GM18868 (cell line): Measurements from ENCODE around the gene HAUS3.
"Not testable (repeated sequence)": the region's sequence is repeated elsewhere in the genome, so short reads cannot be mapped to it uniquely, and the experiment has no call there.

Experiments
- ATAC-seq: cut with Tn5 transposase; IDR thresholded peaks from one replicate; pipeline ENCODE4 v1.9.1; 2021; ENCODE audit warnings: mild to moderate bottlenecking, moderate library complexity; ENCODE audit not compliant: unreplicated experiment

The HAUS3 gene

DNA sequence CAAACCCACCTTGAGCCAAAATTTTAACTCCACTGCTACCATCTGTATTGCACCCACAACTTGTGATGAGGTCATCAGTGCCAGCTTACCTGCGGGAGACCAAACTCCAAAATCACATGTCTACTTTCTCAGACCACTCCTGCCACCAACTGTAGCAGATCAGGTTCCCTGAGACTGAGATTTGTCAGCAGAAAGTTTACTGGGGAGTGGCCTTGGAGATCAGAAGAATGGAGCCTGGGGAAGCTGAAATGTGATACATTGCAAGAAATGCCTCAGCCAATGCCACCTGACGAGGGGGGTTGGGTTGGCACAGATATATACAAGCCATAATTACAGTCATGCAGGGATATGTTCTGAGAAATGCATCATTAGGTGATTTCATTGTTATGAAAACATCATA lies 19.1 kb downstream of the HAUS3 start:
- ATAC-seq = no peak

GRCh38 chr4:2221378-2221777 lies 20.5 kb downstream of the HAUS3 start:
- not testable (repeated sequence) for ATAC-seq

DNA sequence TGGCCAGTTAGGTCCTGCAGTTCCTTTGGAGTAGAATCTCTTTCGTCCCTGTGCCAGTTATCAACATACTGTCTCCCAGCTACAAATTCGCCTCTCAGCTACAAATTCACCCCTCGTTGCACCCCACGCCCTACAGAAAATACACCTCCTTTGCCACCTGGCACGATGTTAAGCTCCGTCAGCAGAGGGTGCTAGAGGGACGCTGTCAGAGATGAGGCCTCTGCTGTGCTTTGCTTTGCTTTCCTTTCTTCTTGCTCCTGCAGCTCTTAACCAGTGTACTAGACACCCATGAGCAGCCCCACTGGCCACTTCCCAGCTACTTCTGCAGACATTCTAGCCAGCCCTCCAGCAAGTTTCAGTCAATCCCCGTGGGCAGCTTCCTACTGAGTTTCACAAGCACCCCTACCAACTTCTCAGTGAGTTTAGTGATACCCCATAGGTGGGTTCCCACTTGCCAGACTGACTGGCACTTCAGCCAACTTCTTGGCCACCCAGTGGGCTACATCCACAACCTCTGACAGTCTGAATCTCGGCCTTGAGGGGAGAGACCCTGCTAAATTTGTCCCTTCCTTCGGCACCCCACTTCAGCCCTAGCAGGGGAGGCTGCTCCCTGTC lies 21.8 kb downstream of the HAUS3 start:
- ATAC-seq = peak; percentile 55

DNA sequence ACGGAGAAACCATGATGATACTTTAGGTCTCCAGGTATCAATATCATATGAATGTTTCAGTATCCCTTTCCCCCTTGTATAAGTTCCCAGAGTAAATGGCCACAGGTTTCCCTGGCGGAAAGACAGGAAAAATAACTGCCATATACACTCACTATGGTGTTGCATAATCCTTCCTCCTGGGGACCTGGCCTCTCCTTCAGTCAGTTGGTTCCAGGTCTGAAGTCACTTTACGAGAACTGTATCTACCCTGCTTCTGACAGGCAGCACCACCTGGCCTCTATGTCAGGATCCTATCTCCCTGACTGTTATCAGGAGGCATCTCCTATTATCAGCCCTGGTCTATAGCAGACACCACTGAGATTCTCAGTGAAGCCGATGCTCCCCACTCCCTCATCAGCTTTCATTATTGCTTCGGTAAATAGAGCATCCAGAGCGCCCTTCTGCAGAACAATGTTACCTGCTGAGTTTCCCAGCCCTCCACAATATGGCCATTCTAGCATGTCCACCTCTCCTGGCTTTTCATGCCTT lies 22.6 kb downstream of the HAUS3 start:
- ATAC-seq = no peak

DNA sequence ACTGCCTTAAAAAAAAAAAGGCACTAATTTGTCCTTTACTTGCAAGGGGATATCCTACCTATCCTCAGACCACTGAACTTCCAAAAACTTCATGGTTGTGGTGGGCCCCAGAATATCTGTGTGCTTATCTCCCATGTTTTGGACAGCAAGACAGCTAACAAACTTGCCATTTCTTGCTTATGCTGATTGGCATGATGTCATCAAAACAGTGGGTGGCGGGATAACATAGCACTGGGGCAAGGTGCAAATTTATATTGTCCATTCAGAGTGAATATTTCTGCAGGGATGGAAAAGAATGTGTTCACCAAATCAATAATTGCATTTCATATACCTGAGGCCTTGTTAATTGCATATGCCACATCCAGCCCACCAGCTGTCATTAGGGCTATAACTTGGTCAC lies 23.5 kb downstream of the HAUS3 start:
- no peak for ATAC-seq

- ATAC-seq = no peak
Measured at GRCh38 chr4:2217726-2218125, 24.2 kb downstream of the HAUS3 start.

DNA sequence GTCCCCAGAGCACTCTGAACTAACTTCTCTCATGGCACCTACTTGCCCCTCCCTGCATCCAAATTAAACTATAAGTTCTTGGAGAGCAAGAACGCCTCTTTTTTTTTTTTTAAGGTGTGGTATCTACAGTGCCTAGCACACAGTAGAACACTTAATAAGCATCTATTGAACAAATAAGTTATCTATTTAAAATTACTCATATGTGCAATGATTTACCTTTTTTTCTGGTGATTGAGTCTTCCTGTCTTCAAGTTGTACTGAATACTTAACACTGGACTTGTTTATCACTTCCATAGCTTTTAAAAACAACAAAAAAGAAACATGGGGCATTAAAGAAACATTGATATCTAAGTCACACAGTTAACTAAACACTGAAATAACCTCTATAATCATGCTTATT lies 29.1 kb downstream of the HAUS3 start:
- ATAC-seq = no peak

GRCh38 chr4:2202789-2203188 lies 39.1 kb downstream of the HAUS3 start:
- ATAC-seq = not testable (repeated sequence)

DNA sequence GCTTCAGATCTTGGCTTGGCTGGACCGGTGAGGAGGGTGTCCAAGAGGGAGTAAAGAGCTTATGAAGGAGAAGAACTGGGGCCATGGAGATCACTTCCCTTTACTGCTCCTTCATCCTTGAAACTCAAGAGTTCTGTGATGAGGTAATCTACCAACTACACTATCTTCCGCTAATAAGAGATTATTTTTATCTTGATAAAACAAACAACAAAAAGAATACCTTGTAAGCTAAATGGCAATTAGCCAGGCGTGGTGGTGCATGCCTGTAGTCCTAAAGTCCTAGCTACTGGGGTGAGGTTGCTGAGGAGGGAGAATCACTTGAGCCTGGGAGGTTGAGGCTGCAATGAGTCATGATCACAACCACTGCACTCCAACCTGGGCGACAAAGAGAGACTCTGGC lies 47.4 kb downstream of the HAUS3 start:
- no peak for ATAC-seq

GRCh38 chr4:2193326-2193725 lies 48.6 kb downstream of the HAUS3 start:
- ATAC-seq = no peak

GRCh38 chr4:2186865-2187172 lies 55.1 kb downstream of the HAUS3 start:
- ATAC-seq = no peak

DNA sequence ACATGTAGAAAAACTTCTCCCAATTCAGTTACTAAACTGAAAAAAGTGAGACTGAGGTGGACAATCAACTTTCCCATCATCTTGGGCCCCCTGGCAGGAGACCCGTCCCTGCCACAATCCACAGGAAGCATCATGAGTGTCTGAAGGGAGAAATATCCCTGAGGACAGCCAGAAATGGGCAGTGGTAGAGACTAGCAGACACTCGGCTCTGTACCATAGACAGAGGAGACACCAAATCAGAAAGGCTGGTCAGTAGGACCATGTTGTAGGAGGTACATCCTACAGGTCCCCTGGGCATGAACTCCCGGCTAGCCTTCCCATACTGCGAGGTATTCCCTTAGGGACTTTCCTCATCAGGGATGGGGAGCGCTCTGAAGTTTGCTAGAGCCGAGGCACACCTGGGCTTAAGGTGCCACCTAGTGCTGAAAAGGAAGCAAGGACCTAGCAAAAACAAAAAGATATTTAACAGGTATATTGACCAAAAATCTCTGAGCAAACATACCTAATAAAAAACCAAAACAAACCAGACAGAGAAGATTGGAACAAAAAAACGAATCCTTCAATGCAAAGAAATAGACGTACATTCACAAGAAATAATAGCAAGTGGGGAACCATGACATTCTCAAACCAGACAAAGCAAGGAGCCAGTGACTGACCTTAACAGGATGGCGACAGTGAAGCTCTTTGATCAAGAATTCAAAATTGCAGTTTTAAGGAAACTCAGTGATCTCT lies 55.6 kb downstream of the HAUS3 start:
- no peak for ATAC-seq

- no peak for ATAC-seq
Measured at GRCh38 chr4:2183394-2183793, 58.5 kb downstream of the HAUS3 start.

DNA sequence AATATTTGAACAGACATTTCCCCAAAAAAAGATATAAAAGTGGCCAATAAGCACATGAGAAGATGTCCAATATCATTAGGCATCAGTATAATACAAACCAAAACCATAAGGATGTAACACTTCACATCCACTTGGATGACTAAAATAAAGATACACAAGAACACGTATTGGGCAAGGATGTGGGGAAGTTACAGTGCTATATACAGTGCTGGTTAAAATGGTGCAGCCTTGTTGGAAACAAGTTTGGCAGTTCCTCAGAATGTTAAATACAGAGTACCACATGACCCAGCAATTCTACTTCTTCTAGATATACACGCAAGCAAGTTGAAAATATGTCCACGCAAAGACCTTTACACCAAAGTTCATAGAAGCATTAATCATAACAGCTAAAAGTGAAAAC lies 58.9 kb downstream of the HAUS3 start:
- ATAC-seq = no peak

DNA sequence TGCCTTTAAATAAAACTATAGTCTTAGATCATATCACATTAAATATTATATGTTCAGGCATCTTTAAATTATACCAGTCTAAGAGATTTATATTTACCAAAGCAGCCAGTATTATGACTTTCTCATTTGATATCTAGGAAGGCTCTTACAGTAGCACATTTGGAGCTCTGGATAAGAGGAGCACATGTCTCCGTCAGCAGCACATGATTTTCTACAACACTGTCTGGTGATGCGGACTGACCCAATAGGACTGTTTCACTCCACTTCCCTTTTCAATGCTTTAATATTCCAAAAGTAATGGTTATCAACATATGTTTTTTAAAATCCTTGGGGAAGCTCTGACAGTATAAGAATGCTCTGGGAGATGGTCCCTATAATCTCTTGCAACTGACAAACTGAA lies 61.5 kb downstream of the HAUS3 start:
- no peak for ATAC-seq

GRCh38 chr4:2179717-2180116 lies 62.2 kb downstream of the HAUS3 start:
- no peak for ATAC-seq

GRCh38 chr4:2178986-2179385 lies 62.9 kb downstream of the HAUS3 start:
- no peak for ATAC-seq
